ENCODE results near the gene TFB2M. TPM values are rescaled to one million over a fixed set of nuclear protein-coding genes. Genes with fewer than 3 reads are reported as not detected.

Gene TFB2M
- total RNA-seq, 1 experiment from 2014 or later = 27.7 TPM

- Histone ChIP-seq H2BK20ac (ENCODE audit: low read depth, low read length, poor library complexity, severe bottlenecking) (no peak overlapping the region), H2BK5ac (ENCODE audit: insufficient read length, low read length) (no peak overlapping the region), H3K9ac (ENCODE audit: extremely low read depth, insufficient read length, low read length) (peak overlapping the region; percentile 41), H4K91ac (ENCODE audit: insufficient read length, low read depth, low read length) (no peak overlapping the region), H4K5ac (ENCODE audit: insufficient read length, low read depth, low read length) (no peak overlapping the region), H4K8ac (replicated peaks; ENCODE audit: insufficient read length, low read depth, low read length) (no peak overlapping the region), H3K56ac (ENCODE audit: insufficient read length, low read depth, low read length) (no peak overlapping the region), H2BK15ac (ENCODE audit: low read depth, low read length) (no peak overlapping the region), H3K4ac (ENCODE audit: low read depth, low read length) (no peak overlapping the region), H3K4me1 (ENCODE audit: insufficient read depth, low read length) (no peaks in the 10 kb centered on the region; the same call in 1 of the 2 replicates), H3T11ph (ENCODE audit: low read length) (no peak overlapping the region), H3K79me1 (ENCODE audit: insufficient read depth, low read depth, low read length, poor library complexity, severe bottlenecking) (peaks cover 4% of the 10 kb centered on the region), H3K27ac (ENCODE audit: insufficient read length, low read depth, low read length) (no peak overlapping the region), H2AFZ (ENCODE audit: low read length) (no peak overlapping the region), H3K9me3 (ENCODE audit: control insufficient read depth, low read depth, low read length) (no peaks in the 10 kb centered on the region), H3K18ac (ENCODE audit: insufficient read length, low read depth, low read length) (no peak overlapping the region), H2AK5ac (ENCODE audit: insufficient read length, low read length) (no peak overlapping the region), H3K4me2 (ENCODE audit: insufficient read depth, insufficient read length, low read length) (peak overlapping the region; percentile 58), H4K20me1 (ENCODE audit: control insufficient read depth, insufficient read depth, insufficient read length) (no peaks in the 10 kb centered on the region), H3K27me3 (ENCODE audit: insufficient read depth, low read length) (no peaks in the 10 kb centered on the region), H3K23ac (ENCODE audit: insufficient read length, low read depth, low read length) (no peak overlapping the region), H2BK12ac (ENCODE audit: insufficient read length, low read depth, low read length) (no peak overlapping the region), H2BK120ac (ENCODE audit: low read depth, low read length, poor library complexity, severe bottlenecking) (no peak overlapping the region), H3K14ac (ENCODE audit: insufficient read depth, low read length) (0 out of 2 replicates have a peak overlapping the region, but pooled peaks have one; percentile 14), H3K79me2 (ENCODE audit: insufficient read depth, low read length) (peaks cover 14% of the 10 kb centered on the region; the same call in 1 of the 2 replicates), H3K23me2 (ENCODE audit: insufficient read length, low read depth, low read length, poor library complexity, severe bottlenecking) (peaks cover 7% of the 10 kb centered on the region)
- peaks cover 13 to 14% of the 10 kb centered on the region in 2 experiments for H3K4me1 Mint-ChIP-seq
- peak overlapping the region; percentile 97 to 98 for H3K4me3 Mint-ChIP-seq
- no peak for DNase-seq
- no peak for TF ChIP-seq CTCF (conservative IDR thresholded peaks at IDR 0.05)
- no CpG with 5 or more reads among the region's 25 CpGs for WGBS (ENCODE audit: extremely low coverage, insufficient read length, low lambda C conversion rate)
- H3K27ac Mint-ChIP-seq = peak overlapping the region; percentile 95 to 97 (median 96); a peak in 6 of 7 replicates
- 0 out of 5 replicates have a peak, but pooled peaks cover 0 to 2% of the 10 kb centered on the region in 2 experiments for H3K9me3 Mint-ChIP-seq
- peaks cover 2 to 22% (median 12%) of the 10 kb centered on the region in 3 experiments for H3K36me3 Mint-ChIP-seq (ENCODE audit: insufficient read depth in 1 of 3, low read depth in 3 of 3)
- H3K27me3 Mint-ChIP-seq (ENCODE audit: low read depth) = no peaks in the 10 kb centered on the region
Measured at GRCh38 chr1:246566813-246567645, 968 bp upstream of the TFB2M start.

Data from H9 (cell line).